Liver (tissue), 9 donors: ENCODE measurements around the gene RAD51AP1. TPM values are rescaled to one million over a fixed set of nuclear protein-coding genes. Genes with fewer than 3 reads are reported as not detected.
"Not testable (repeated sequence)": the region's sequence is repeated elsewhere in the genome, so short reads cannot be mapped to it uniquely, and the experiment has no call there.

Experiments used
- DNase-seq: peaks from one replicate; pipeline ENCODE4 v3.0.0-alpha.2; 2017; ENCODE audit warnings: low spot score
- H3K27ac ChIP-seq, 2 donors: one replicate each; pipeline ENCODE4 v1.7.0; 2013; ENCODE audit warnings: inconsistent platforms in 2 of 2, low read length in 2 of 2, control low read depth in 1 of 2, low read depth in 1 of 2, mild to moderate bottlenecking in 1 of 2
- H3K27me3 ChIP-seq, 4 donors: one replicate each; pipeline versions ENCODE4 v1.6.1 to v1.7.0; 2013; ENCODE audit warnings: low read length in 3 of 4, inconsistent platforms in 1 of 4, mild to moderate bottlenecking in 1 of 4, moderate library complexity in 1 of 4; ENCODE audit not compliant: control insufficient read depth in 4 of 4, insufficient read depth in 4 of 4
- H3K36me3 ChIP-seq, 4 donors: one replicate each; pipeline versions ENCODE4 v1.6.1 to v1.7.0; 2013; ENCODE audit warnings: low read length in 3 of 4, mild to moderate bottlenecking in 3 of 4, low read depth in 1 of 4, moderate library complexity in 1 of 4; ENCODE audit not compliant: control insufficient read depth in 4 of 4, insufficient read depth in 3 of 4
- H3K4me1 ChIP-seq, 4 donors: one replicate each; pipeline versions ENCODE4 v1.6.1 to v1.7.0; 2013; ENCODE audit warnings: low read length in 3 of 4, mild to moderate bottlenecking in 3 of 4, moderate library complexity in 1 of 4; ENCODE audit not compliant: control insufficient read depth in 4 of 4, insufficient read depth in 4 of 4
- H3K4me3 ChIP-seq, 3 donors: one replicate each; pipeline versions ENCODE4 v1.6.1 to v1.7.0; 2013; ENCODE audit warnings: low read length in 3 of 3, control low read depth in 1 of 3, low read depth in 1 of 3, mild to moderate bottlenecking in 1 of 3
- H3K9ac ChIP-seq, 2 donors: one replicate each; pipeline ENCODE4 v1.7.0; 2013; ENCODE audit warnings: low read length in 2 of 2, mild to moderate bottlenecking in 2 of 2, moderate library complexity in 2 of 2, control low read depth in 1 of 2, low read depth in 1 of 2
- H3K9me3 ChIP-seq, 4 donors: one replicate each; pipeline versions ENCODE4 v1.6.1 to v1.7.0; 2013; ENCODE audit warnings: low read length in 3 of 4; ENCODE audit not compliant: control insufficient read depth in 4 of 4
- ATF3 ChIP-seq: IDR thresholded peaks from 2 replicates; pipeline ENCODE4 v1.6.1; 2016; ENCODE audit warnings: antibody characterized with exemption
- CTCF ChIP-seq: fragments of 150-350 bp; IDR thresholded peaks from 2 replicates; pipeline ENCODE4 v1.5.1; 2017; ENCODE audit warnings: improper control_type of control experiment, low read depth, low read length; ENCODE audit not compliant: missing input control
- EGR1 ChIP-seq, 2 donors: IDR thresholded peaks; 2 replicates each; pipeline ENCODE4 v1.6.1; 2016 to 2018; ENCODE audit warnings: antibody characterized with exemption in 2 of 2, low read depth in 2 of 2
- FOXA1 ChIP-seq: IDR thresholded peaks from 2 replicates; pipeline ENCODE4 v1.6.1; 2016; ENCODE audit warnings: antibody characterized with exemption
- FOXA2 ChIP-seq: IDR thresholded peaks from 2 replicates; pipeline ENCODE4 v1.6.1; 2016; ENCODE audit warnings: antibody characterized with exemption
- GABPA ChIP-seq, 2 donors: IDR thresholded peaks in 1 of 2; conservative IDR thresholded peaks in 1 of 2; 2 replicates each; pipeline ENCODE4 v1.6.1; 2016; ENCODE audit warnings: antibody characterized with exemption in 2 of 2, mild to moderate bottlenecking in 1 of 2, moderate library complexity in 1 of 2
- HNF4A ChIP-seq, 2 donors: conservative IDR thresholded peaks; 2 replicates each; pipeline ENCODE4 v1.6.1; 2016; ENCODE audit warnings: antibody characterized with exemption in 2 of 2, mild to moderate bottlenecking in 2 of 2
- JUND ChIP-seq, 2 donors: IDR thresholded peaks; 2 replicates each; pipeline ENCODE4 v1.6.1; 2016; ENCODE audit warnings: antibody characterized with exemption in 2 of 2
- NR2F2 ChIP-seq: IDR thresholded peaks from 2 replicates; pipeline ENCODE4 v1.6.1; 2016; ENCODE audit warnings: antibody characterized with exemption
- RXRA ChIP-seq, 2 donors: IDR thresholded peaks; 2 replicates each; pipeline ENCODE4 v1.6.1; 2017 to 2018; ENCODE audit warnings: antibody characterized with exemption in 2 of 2, mild to moderate bottlenecking in 1 of 2
- SP1 ChIP-seq: IDR thresholded peaks from 2 replicates; pipeline ENCODE4 v1.6.1; 2018; ENCODE audit warnings: antibody characterized with exemption, mild to moderate bottlenecking
- TAF1 ChIP-seq: conservative IDR thresholded peaks from 2 replicates; pipeline ENCODE4 v1.6.1; 2016; ENCODE audit warnings: antibody characterized with exemption, mild to moderate bottlenecking
- YY1 ChIP-seq: IDR thresholded peaks from 2 replicates; pipeline ENCODE4 v1.6.1; 2016; ENCODE audit warnings: antibody characterized with exemption, mild to moderate bottlenecking
- ZBTB33 ChIP-seq: IDR thresholded peaks from 2 replicates; pipeline ENCODE4 v1.6.1; 2016; ENCODE audit warnings: antibody characterized with exemption
- WGBS: extraction: QIAGEN DNeasy Blood & Tissue Kit; methylation state at CpG from one replicate; pipeline ENCODE4 v1.1.7; 2013; 5-methylcytosine and 5-hydroxymethylcytosine counted together
- polyA plus RNA-seq, 2 donors: library from polyadenylated mRNA; stranded (reverse) in 1 of 2; unstranded in 1 of 2; fragments of 200-250 nt in 1 of 2; fragments of >200 nt in 1 of 2; fragmentation: Nextera tagmentation in 1 of 2; extraction: Ambion mirVana in 1 of 2; gene quantifications; one replicate each; pipeline versions ENCODE4 v1.2.1 to v1.2.3, GENCODE V29; 2013 to 2015
- total RNA-seq, 2 donors: library from RNA; depleted of rRNA; stranded (reverse); fragments of >200 nt; gene quantifications; one replicate each; pipeline ENCODE4 v1.2.3, GENCODE V29; 2014
- TF ChIP-seq, protein P1 (sequence below): IDR thresholded peaks from 2 replicates; pipeline ENCODE4 v1.6.1; 2016; ENCODE audit warnings: antibody characterized with exemption
- TF ChIP-seq, protein P2 (sequence below): IDR thresholded peaks from 2 replicates; pipeline ENCODE4 v1.6.1; 2016; ENCODE audit warnings: antibody characterized with exemption, mild to moderate bottlenecking
- donor health status: healthy.
- donor health status: healthy.
- donor health status: healthy.
- donor health status: healthy.
- donor health status: healthy.

The RAD51AP1 gene
- total and polyA plus RNA-seq, 4 donors = 0.50 to 14.9 (median 1.3) TPM

DNA sequence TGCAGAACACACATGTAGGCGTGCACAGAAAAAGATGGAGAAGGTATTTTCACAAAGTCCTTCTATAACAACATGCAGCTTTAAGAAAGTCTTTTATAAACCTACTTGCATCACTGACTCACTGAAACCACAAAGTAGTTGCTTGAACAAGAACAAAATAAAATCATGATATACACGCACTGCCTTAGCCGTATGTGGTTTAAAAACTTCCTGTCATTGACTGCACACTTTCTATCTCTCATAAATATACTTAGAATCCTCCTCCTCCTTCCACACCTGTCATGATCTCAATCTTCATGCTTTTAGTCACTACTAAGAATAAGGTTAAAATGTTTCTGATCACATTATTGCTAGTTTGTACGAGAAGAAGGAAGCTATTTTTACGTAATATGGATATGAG, 31.8 kb upstream of the RAD51AP1 start:
- TF ChIP-seq TAF1 = no peak
- no peak for TF ChIP-seq YY1
- no peak for TF ChIP-seq EGR1 (IDR thresholded peaks at IDR 0.05; ENCODE audit: low read depth in 2 of 2)
- TF ChIP-seq HNF4A (conservative IDR thresholded peaks at IDR 0.05) = no peak
- TF ChIP-seq NR2F2 = no peak
- no peak for TF ChIP-seq FOXA2
- TF ChIP-seq GABPA (IDR thresholded peaks at IDR 0.05 in 1 of 2, conservative IDR thresholded peaks at IDR 0.05 in 1 of 2) = no peak
- no peak for TF ChIP-seq FOXA1
- no peak for TF ChIP-seq ATF3
- TF ChIP-seq, protein P1, sequence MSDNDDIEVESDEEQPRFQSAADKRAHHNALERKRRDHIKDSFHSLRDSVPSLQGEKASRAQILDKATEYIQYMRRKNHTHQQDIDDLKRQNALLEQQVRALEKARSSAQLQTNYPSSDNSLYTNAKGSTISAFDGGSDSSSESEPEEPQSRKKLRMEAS = no peak
- TF ChIP-seq SP1 = no peak
- DNase-seq = no peak
- H3K9ac ChIP-seq = no peak overlapping the region
- no peaks in the 10 kb centered on the region for H3K27me3 ChIP-seq
- H3K27ac ChIP-seq = no peak overlapping the region
- H3K4me1 ChIP-seq = peaks cover 0 to 3% (median 0%) of the 10 kb centered on the region in 4 donors
- H3K9me3 ChIP-seq = no peaks in the 10 kb centered on the region
- no peak overlapping the region for H3K4me3 ChIP-seq
- H3K36me3 ChIP-seq = peaks cover 3 to 16% (median 6%) of the 10 kb centered on the region in 4 donors
- 78% methylated on average over 5 of the region's 5 CpGs for WGBS

DNA sequence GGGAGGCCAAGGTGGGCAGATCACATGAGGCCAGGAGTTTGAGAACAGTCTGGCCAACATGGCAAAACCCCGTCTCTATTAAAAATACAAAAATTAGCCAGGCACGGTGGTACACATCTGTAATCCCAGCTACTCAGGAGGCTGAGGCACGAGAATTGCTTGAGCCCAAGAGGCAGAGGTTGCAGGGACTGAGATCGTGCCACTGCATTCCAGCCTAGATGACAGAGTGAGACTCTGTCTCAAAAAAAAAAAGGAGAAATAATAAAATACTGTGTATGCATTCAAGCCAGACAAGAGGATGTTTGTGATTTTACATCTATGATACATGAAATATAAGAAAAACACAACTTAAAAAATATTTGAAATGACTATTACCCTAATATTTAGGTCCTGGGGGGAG, 30.2 kb upstream of the RAD51AP1 start:
- H3K9ac ChIP-seq, H3K27ac ChIP-seq, H3K36me3 ChIP-seq, H3K4me1 ChIP-seq, H3K4me3 ChIP-seq, H3K27me3 ChIP-seq, H3K9me3 ChIP-seq, DNase-seq: not testable (repeated sequence)
- WGBS = 94% methylated on average over 4 of the region's 4 CpGs

GRCh38 chr12:4509269-4509668, 29.4 kb upstream of the RAD51AP1 start:
- not testable (repeated sequence) for H3K4me1 ChIP-seq, H3K27ac ChIP-seq, H3K9ac ChIP-seq, H3K9me3 ChIP-seq, H3K27me3 ChIP-seq, H3K36me3 ChIP-seq, H3K4me3 ChIP-seq, DNase-seq
- WGBS = 52% methylated on average over 12 of the region's 12 CpGs

DNA sequence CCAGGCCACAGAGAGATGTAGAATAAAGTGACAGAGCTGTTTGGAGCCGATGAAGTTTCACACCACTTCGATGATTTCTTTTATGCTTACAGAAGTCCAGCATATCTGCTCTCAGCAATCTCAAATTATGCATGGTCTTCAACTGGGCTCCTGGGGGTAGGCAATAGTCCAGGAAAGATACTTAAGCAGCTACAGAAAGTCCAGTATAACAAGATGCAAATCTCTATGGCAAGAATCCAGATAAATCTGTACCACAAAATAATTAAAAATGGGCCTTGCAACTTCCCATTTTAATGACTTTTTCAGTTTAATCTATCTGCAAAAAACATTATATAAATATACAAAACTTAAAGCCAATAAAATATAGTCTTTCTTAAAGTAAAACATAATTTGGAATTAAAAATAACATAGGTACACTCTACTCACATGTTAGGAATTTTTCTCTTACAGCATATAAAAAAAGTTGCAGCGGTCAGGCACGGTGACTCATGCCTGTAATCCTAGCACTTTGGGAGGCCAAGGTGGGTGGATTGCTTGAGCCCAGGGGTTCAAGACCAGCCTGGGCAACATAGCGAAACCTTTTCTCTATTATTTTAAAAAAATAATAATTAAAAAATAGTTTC, 20.5 kb upstream of the RAD51AP1 start:
- Histone ChIP-seq H3K4me1 (no peaks in the 10 kb centered on the region), H3K27me3 (no peaks in the 10 kb centered on the region), H3K9me3 (no peaks in the 10 kb centered on the region), H3K36me3 (peaks cover 5 to 16% (median 8%) of the 10 kb centered on the region in 4 donors), H3K27ac (no peak overlapping the region), H3K9ac (no peak overlapping the region), H3K4me3 (no peak overlapping the region)
- TF ChIP-seq JUND (IDR thresholded peaks at IDR 0.05) (no peak), EGR1 (IDR thresholded peaks at IDR 0.05; ENCODE audit: low read depth in 2 of 2) (no peak), CTCF (no peak), HNF4A (conservative IDR thresholded peaks at IDR 0.05) (no peak), ZBTB33 (no peak), RXRA (IDR thresholded peaks at IDR 0.05) (no peak), NR2F2 (no peak), FOXA2 (no peak)
- TF ChIP-seq, protein P2, sequence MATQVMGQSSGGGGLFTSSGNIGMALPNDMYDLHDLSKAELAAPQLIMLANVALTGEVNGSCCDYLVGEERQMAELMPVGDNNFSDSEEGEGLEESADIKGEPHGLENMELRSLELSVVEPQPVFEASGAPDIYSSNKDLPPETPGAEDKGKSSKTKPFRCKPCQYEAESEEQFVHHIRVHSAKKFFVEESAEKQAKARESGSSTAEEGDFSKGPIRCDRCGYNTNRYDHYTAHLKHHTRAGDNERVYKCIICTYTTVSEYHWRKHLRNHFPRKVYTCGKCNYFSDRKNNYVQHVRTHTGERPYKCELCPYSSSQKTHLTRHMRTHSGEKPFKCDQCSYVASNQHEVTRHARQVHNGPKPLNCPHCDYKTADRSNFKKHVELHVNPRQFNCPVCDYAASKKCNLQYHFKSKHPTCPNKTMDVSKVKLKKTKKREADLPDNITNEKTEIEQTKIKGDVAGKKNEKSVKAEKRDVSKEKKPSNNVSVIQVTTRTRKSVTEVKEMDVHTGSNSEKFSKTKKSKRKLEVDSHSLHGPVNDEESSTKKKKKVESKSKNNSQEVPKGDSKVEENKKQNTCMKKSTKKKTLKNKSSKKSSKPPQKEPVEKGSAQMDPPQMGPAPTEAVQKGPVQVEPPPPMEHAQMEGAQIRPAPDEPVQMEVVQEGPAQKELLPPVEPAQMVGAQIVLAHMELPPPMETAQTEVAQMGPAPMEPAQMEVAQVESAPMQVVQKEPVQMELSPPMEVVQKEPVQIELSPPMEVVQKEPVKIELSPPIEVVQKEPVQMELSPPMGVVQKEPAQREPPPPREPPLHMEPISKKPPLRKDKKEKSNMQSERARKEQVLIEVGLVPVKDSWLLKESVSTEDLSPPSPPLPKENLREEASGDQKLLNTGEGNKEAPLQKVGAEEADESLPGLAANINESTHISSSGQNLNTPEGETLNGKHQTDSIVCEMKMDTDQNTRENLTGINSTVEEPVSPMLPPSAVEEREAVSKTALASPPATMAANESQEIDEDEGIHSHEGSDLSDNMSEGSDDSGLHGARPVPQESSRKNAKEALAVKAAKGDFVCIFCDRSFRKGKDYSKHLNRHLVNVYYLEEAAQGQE = no peak
- WGBS = 96% methylated on average over 5 of the region's 5 CpGs
- DNase-seq = no peak
